Measurements from ENCODE around the gene PDCD1LG2.
"Not testable (repeated sequence)": the region's sequence is repeated elsewhere in the genome, so short reads cannot be mapped to it uniquely, and the experiment has no call there.

Gene PDCD1LG2

GRCh38 chr9:5494765-5495164 is 15.6 kb upstream of the PDCD1LG2 start:
- DNase-seq = not testable (repeated sequence)

GRCh38 chr9:5499157-5499556 is 11.2 kb upstream of the PDCD1LG2 start:
- no peak for DNase-seq

GRCh38 chr9:5499889-5500398 is 10.4 kb upstream of the PDCD1LG2 start:
- no peak for DNase-seq

GRCh38 chr9:5500441-5501235 is 9.7 kb upstream of the PDCD1LG2 start:
- no peak for DNase-seq

GRCh38 chr9:5502553-5502952 is 7.8 kb upstream of the PDCD1LG2 start:
- DNase-seq = no peak

- no peak for DNase-seq
These were observed 758 bp upstream of the PDCD1LG2 start for GRCh38 chr9:5509573-5509972.

- DNase-seq = no peak
These were observed 658 bp downstream of the PDCD1LG2 start for GRCh38 chr9:5510989-5511388.

GRCh38 chr9:5511476-5511875 is 1.1 kb downstream of the PDCD1LG2 start:
- DNase-seq = no peak

- no peak for DNase-seq
These were observed 1.7 kb downstream of the PDCD1LG2 start for GRCh38 chr9:5511935-5512580.

- DNase-seq = no peak
These were observed 2.5 kb downstream of the PDCD1LG2 start for GRCh38 chr9:5512658-5513452.

- no peak for DNase-seq
These were observed 3.8 kb downstream of the PDCD1LG2 start for GRCh38 chr9:5513966-5514616.

GRCh38 chr9:5514617-5515260 is 4.4 kb downstream of the PDCD1LG2 start:
- DNase-seq = no peak

- DNase-seq = no peak
These were observed 4.9 kb downstream of the PDCD1LG2 start for GRCh38 chr9:5515261-5515650.

- DNase-seq = no peak
These were observed 6.3 kb downstream of the PDCD1LG2 start for GRCh38 chr9:5516453-5517220.

- DNase-seq = no peak
These were observed 8.0 kb downstream of the PDCD1LG2 start for GRCh38 chr9:5518171-5518936.

GRCh38 chr9:5518937-5519319 is 8.6 kb downstream of the PDCD1LG2 start:
- no peak for DNase-seq

- no peak for DNase-seq
These were observed 13.8 kb downstream of the PDCD1LG2 start for GRCh38 chr9:5524090-5524489.

GRCh38 chr9:5529683-5530221 is 19.4 kb downstream of the PDCD1LG2 start:
- DNase-seq = no peak

GRCh38 chr9:5531101-5531882 is 21.0 kb downstream of the PDCD1LG2 start:
- DNase-seq = no peak

- no peak for DNase-seq
These were observed 22.0 kb downstream of the PDCD1LG2 start for GRCh38 chr9:5532306-5532705.

All from NCI-H187 treated with DMSO at 0.1 percent for 48 hours (cell line).